GM18507 (cell line): ENCODE measurements around the gene IL17C.
A peak's percentile ranks its signal among the peaks of the same experiment; 100 is the strongest.

Experiments used
- DNase-seq: peaks from one replicate; pipeline ENCODE4 v3.0.0; 2011; ENCODE audit warnings: low read depth; ENCODE audit not compliant: insufficient read length; ENCODE audit errors: extremely low spot score
- FAIRE-seq: peaks from 2 replicates; lab custom pipeline; 2011; peaks lifted over from hg19 to GRCh38; lab: Jason Lieb, UNC

Gene IL17C

DNA sequence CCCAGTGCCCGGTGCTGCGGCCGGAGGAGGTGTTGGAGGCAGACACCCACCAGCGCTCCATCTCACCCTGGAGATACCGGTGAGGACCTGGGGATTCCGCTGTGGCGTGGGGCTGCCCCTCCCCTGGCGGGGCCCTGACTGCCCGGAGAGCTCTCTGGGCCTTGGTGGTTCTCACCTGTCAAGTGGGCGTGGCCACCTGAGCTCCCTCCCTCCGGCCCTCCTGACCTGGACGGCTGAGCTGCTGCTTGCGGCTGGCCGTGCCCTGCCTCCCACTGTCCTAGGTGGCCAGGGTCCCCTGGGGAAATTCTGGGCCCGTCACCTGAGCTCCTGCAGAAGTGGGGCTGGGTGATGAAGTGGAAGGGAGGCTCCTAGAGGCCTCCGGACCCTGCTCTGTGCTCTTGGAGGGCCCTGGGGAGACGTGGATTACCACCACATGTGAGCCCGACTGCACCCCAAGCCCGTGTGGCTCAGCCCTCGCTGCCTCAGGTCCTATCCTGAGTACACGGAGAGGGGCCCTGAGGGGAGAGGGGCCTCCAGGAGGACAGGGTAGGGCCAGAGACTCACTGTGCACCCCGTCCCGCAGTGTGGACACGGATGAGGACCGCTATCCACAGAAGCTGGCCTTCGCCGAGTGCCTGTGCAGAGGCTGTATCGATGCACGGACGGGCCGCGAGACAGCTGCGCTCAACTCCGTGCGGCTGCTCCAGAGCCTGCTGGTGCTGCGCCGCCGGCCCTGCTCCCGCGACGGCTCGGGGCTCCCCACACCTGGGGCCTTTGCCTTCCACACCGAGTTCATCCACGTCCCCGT, 1.1 kb downstream of the IL17C start:
- FAIRE-seq, result no peak
- no peak for DNase-seq

DNA sequence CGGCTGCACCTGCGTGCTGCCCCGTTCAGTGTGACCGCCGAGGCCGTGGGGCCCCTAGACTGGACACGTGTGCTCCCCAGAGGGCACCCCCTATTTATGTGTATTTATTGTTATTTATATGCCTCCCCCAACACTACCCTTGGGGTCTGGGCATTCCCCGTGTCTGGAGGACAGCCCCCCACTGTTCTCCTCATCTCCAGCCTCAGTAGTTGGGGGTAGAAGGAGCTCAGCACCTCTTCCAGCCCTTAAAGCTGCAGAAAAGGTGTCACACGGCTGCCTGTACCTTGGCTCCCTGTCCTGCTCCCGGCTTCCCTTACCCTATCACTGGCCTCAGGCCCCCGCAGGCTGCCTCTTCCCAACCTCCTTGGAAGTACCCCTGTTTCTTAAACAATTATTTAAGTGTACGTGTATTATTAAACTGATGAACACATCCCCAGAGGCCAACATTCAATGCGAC, 1.7 kb downstream of the IL17C start:
- FAIRE-seq, result no peak

DNA sequence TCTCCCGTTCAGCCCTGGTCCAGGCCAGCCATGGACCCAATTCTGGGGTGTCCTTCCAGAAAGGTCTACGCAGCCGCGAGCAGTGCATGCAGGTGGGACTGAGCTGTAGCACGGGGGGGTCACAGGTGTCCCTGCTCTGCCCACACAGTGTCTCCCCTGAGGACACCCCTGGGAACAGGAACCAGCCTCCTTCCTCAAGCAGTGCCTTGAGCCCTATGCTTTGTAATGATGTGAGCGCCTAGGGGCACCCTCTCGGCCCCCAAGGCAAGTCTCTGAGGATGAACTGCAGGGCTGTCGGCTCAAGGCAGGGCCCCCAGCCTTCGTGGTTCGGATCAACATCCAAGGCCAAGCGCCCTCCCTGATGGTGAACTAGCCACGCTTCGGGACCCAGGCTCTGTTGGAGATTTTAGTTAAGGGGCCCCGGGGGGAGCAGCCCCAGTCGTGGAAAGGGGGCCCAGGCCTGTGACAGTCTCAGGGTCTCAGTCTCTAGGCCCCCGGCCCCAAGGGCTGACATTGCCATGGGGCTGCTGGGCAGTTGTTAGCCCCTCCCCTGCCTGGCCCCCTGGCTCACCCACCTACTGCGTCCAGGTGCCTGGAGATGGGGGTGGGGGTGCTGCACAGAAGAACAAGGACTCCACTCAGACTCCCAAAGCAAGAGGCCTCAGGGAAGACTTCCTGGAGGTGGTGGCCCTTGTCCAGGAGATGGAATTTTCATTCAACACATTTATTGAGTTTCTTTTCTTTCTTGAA, 2.3 kb downstream of the IL17C start:
- DNase-seq (no peak), FAIRE-seq (no peak)

More for the DNA sequence above, 1.7 kb downstream of the IL17C start:
- DNase-seq, result no peak

DNA sequence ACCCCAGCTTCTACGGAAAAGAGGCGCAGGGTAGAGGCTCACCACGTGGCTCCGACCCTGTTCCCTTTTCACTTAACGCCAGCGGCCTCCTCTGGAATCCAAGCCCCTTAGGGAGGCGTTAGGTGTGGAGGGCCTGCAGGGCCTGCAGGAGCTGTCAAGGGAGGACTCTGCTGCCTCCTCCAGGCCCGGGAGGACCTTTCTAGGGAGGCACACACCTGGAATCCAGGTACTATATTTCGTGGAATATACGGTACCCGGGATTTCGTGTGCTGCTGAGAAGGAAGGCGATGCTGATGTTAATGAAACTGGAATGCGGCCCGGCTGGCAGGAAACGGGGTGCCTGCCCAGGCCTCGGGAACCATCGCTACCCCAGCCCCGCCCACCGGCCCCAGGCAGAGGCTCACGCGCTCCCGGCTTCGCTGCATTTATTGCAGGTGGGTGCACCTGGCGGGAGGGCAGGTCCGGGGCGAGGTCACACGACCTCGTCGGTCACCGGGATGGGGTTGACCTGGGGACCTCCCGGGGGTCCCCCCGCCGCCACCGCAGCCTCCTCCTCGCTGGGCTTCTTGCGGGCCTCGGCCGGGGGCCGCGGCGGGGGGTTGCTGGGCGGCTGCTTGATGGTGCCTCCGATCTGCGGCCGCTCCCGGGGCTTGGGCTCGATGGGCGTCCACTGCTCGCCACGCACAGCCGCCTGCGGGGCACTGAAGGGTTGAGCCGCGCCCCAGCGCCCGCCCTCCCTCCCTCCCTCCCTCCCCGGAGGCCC, 4.7 kb downstream of the IL17C start:
- DNase-seq, result no peak
- FAIRE-seq, result no peak

DNA sequence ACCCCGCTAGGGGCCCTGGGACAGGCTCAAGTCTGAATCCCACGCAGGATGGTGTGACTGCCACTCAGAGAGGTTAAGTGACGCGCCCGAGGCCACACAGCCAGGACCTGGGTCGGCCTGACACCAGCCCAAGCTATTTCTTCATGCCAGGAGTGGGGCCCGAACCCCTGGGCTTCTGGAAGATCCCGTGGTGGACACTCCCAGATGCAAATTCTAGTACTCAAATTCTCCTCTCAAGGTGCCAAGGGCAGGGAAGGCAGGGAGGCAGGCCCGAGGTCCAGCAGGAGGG, 5.2 kb downstream of the IL17C start:
- no peak for FAIRE-seq

DNA sequence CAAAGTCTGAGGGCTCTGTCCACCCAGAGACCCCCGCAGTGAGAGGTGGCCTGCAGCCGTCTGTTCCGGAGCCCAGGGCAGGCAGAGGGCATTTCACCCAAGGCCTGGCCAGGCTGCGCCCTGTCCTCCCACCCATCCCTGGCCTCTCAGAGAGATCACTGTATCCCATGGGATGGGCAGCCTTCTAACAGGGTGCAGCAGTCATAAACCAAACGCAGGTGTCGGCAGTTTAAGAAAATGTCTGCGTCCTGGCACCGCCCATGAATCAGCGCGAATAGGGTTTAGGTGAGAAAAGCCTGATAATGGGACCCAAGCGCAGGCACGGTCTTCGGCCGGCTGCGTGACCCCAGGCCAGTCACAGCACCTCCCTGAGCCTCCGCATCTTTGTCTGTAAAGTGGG, 7.1 kb downstream of the IL17C start:
- no peak for FAIRE-seq
- DNase-seq, result no peak

More for the DNA sequence above, 5.2 kb downstream of the IL17C start:
- DNase-seq, result no peak

DNA sequence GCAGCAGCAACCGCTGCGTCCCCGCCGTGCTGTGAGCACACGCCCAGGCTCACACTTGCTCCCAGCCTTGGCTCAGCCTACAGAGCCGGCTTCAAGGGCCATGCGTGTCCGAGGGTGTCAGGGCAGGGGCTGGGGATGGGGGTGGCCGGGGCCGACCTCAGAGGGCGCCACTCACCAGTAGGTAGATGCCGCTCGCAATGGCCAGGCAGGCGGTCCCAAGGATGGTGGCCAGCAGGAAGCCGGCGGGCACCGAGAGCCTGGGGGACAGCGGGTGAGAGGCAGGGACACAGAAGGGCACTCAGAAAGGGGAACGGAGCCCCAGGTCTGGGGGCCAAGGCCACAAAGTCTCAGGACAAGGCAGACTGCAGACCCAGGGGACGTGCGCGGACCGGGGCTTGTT, 7.6 kb downstream of the IL17C start:
- FAIRE-seq (no peak), DNase-seq (no peak)

DNA sequence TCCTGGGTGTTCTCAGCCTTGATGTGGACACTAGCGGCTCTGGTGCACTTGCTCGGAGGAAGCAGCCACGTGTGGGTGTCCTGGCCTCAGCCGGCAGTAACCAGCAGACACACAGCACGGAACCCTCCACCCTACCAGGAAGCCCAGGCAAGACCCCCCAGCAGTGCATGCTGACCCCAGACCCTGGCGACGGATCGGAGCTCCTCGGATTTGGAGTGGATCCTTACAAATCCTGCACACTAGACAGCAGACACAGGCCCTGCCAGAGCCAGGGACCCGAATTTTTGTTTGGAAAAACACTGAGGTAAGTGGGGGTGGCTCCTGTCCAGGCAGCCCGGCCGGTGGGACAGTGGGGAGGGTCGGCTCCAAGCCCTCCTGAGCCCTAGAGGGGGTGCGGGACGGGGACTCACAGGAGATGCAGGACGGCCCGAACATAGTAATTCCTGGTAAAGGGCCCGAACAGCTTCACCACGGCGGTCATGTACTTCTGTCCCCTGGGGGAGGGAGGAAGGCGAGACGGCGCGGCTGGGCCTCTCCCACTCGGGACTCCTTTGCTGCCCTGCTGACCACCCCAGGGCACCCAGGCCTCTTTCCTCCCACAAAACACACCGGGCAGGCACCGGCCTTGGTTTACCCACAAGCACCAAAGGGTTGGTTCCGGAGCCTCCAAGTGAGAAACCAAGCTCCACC, 8.1 kb downstream of the IL17C start:
- FAIRE-seq (no peak), DNase-seq (no peak)

DNA sequence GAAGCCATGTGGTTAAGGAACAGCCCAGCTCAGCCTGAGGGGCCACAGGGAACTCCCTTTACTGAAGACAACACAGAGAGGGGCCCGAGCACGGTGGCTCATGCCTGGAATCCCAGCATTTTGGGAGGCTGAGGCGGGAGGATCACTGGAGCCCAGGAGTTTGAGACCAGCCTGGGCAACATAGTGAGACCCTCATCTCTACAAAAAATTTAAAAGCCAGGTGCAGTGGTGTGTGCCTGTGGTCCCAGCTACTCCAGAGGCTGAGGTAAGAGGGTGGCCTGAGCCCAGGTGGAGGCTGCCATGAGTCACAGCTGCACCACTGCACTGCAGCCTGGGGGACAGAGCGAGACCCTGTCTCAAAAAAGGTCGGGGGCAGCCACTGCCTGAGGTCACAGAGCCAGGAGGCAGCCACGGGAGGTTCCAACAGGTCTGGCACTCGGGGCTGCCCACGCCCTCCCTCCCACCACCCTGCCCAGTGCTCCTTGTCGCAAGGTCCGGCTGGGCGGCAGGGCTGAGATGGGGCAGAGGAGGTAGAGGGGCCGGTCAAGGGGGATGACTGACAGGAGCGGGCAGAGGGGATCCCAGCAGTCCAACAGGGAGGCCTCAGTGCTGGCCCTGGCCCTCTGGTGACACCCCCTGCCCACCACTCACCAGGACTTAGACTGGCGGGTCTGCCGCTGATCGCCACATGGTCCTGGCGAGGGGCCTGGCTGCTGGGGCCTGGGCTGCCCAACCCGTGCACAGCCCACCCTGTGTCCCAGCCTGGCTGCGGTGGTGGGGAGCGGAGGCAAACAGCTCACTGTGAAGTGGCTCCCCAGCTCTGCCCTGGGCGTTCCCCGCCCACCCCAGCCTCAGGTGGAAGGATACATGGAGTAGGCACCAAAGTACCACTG, 9.1 kb downstream of the IL17C start:
- FAIRE-seq (no peak), DNase-seq (no peak)

DNA sequence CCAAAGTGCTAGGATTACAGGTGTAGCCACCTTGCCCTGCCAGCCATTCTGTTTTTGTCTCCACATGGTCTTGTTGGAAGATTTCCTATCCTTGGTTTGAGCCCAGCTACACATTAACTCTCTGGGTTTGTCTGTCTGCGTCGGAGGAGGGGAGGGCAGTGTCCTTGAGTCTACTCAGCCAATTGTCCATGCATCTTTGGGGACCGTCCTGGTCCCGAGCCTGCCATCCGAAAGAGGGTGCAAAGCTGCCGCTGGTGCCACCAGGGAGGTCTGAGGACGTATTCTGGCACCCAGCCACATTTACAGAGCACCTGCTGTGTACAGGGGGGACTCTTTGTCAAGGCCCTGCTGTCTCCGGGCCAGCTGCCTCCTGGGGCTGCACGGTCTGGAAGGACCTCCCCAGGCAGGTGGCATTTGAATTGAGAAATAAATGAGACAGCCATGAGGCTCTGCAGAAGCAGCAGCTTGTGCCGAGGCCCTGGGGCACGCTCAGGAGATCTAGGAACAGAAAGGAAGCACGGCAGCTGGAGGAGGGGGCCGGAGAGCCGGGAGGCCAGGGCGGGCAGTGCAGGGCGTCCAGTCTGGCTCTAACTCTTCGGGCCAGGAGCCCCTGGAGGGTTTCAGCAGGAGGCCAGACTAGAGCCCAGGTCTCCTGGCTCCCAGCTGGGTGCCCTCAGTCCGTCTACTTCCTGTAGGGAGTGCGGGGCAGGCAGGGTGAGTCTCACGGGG, 11.0 kb downstream of the IL17C start:
- DNase-seq (no peak), FAIRE-seq (peak; percentile 59)

DNA sequence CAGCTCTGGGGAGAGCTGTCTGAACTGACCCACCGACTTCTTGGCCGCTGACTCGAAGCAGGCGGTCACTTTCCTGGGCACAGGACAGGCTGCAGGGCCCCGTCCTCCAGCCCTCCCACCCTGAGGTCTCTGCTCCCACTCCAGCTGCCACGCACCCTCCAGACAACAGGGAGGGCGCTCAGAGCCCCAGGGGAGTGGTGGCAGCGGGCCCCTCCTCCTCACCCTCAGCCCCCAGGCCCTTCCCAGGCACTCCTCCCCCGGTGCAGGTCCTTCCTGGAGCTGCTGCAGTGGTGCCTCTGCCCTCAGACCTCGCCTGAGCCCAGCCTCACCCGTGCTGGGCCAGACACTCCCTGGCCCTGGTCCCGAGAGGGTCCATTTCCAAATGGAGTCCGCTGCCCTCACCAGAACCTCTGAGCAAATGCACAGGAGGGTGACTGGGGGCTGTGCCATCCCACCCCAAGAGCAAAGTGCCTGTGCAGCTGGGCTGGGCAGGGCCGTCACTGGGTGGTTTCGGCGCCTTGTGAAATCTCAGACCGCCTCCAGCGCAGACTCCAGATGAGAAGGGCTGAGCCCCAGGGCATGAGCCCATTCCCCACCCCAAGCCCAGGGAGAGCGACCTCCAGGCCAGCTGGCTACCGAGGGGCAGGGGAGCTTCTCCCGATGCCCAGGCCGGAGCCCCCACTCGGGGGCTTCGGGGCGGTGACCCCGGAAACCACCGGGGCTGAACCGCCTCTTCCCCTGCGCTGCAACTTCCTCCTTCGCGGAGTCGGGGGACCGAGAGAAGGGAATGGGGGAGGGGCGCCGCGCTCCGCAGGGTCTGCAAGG, 11.8 kb downstream of the IL17C start:
- FAIRE-seq (peak; percentile 56), DNase-seq (no peak)

DNA sequence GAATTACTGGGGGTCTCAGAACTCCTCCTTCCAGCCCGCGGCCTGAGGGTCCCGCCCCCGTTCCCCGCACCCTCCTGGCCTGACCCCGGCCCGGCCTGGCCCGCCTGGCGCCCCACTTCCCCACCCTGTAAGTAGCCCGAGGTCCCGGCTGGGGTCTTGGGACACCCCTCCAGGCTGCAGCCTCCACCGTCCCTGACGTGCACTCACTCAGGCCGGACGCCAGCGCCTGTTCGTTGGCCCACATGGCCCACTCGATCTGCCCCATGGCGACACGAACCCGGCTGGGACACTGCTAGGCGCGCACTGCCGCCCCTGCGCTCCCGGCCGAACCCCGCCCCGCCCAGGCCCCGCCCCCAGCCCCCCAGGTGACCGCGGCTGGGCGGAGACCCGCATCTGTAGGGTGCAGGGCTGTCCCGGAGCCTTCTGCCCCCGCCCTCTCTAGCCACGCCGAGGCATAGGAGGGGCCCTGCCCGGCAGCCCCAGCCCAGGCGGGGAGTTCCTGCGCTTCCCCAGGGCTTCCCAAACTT, 12.4 kb downstream of the IL17C start, which contains the start of gene CYBA:
Gene CYBA, minus strand, starts transcription at position 305 of the 527 bp plus-strand sequence. Its CDS starts 40 bp downstream, at position 265.
- DNase-seq (peak; percentile 95), FAIRE-seq (no peak)

DNA sequence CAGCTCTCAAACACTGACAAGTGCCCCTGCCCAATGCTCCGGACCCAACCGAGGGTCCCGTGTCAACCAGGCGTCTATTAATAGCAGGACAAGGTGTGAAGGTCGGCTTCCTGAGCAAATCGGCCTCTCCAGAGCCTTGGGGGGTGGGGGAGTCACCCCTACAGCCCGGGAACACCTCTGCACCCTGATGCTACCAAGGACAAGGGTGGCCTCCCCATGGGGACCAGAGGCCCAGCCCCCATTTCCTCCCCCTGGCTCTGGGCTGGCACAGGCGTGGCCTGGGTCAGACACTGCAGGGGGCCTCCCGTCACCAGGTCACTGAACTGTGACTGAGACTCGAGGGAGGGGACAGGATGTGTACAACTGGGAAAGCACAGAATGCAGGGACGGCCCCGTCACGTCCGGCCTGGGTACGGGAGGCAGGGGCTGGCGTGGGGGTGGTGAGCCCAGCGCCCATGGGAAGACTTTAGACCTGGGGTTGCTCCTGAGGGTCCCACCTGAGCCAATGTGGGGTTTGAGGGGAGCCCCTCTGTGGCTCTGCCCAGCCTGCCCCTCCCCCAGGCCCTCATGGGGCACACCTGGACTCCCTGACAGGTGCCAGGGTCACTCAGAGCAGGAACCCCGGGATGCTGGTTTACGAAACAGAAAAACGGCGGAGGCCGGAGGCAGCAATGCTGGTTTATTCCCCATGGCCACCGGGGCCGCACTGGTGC, 13.1 kb downstream of the IL17C start:
- FAIRE-seq (peak; percentile 99), DNase-seq (peak; percentile 83)

DNA sequence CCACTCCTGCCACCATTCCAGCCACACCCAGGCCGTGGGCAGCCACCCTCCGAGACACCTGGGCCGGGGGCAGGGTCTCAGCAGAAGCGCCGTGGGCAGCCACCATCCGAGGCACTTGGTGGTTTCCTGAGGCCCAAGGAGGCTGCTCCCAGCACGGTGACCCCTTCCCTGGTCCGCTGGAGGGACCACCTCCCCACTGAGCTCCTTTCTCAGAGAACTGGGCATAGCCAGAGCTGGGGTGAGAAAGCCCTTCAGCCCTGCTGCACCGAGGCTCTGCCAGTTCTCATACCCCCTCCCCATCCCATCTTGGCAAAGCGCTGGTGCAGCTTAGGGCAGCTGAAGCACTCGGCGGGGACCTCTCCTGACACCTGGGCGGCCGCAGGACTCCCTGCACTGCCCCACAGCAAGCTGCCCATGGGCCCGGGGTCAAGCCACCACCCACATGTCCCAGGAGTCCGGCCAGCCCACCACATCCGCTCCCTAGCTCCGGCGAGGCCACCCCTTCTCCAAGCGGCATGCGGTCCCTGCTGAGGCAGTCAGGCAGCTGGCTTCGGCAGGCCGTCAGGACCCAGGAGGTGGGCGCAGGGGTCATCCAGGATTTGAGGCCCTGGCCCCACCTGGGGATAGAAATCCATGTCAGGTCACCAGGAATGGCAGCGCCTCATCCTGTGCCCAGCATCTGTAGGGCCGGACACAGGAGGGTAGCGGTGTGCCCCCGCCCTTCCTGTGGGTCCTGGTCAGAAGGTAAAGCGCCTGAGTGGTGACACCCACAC, 13.8 kb downstream of the IL17C start:
- FAIRE-seq (no peak), DNase-seq (no peak)

DNA sequence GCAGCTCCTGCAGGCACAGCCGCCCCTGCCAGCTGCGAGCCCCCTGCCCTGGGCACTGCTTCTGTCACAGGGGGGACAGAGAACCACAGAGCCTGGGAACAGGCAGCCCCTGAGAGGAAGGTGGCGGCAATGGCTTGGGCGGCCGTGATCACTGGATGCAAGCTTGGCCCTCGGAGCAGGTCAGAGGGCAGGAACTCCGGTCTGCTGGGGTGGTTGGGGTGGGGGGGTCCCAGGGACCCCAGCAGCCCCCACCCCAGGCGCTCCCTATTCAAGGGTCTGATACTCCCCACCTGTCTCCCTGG, 14.3 kb downstream of the IL17C start:
- FAIRE-seq (no peak), DNase-seq (no peak)

DNA sequence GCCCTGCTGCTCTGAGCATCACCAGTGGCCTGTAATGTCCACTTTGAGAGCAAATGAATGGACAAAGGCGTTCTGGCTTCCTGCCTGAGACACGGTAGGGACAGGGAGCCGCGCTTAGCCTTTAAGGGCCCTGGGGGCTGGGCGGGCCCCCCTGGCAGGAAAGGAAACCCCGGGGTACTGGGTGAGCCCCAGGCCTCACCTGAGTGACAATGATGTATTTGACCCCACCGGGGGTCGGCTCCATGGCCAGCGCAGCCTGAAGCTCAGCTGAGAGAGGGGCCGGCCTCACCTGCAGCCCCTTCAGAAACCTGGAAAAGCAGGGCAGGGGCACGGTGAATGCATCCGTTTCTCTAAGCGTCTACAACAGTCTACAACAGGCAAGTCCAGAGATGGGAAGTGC, 14.7 kb downstream of the IL17C start:
- DNase-seq (no peak), FAIRE-seq (no peak)
